NCI-H1436 treated with DMSO at 0.1 percent for 48 hours (cell line): ENCODE measurements around the gene DCLK1.
"Not testable (repeated sequence)": the region's sequence is repeated elsewhere in the genome, so short reads cannot be mapped to it uniquely, and the experiment has no call there.

Experiments
- DNase-seq: peaks from one replicate; lab custom pipeline; 2025; lab: John Stamatoyannopoulos, UW

DCLK1 gene

DNA sequence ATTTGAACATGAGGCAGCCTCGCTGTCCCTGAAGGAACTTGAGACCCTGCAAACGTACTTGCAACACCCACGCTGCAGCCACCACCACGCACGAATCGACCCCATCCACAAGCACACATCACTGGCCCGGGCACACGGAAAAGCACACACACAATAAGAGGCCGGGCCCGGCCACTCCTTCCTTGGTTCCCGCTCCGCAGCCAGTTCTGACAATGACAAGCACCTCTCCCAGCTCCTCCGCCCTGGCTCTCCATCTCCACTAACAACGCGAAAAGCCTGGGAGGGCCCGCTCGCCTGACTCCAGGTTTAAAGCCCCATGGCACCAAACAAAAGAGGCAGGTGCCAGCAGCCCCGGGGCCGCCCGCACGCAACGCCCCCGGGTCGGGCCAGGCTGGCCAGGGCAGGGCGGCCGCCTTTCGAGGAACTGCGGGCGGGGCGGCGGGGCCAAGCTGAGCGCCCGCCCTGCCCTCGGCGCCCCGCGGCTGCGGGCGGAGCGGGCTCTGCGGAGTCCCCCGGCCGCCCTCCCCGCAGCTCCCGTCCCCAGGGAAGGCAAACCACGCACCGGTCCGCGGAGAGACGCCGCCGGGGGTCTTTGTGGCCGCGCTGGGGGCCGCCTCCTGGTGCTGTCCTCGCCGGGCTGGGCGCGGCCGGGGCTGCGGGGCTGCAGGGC is 495 bp downstream of the DCLK1 start:
- no peak for DNase-seq

DNA sequence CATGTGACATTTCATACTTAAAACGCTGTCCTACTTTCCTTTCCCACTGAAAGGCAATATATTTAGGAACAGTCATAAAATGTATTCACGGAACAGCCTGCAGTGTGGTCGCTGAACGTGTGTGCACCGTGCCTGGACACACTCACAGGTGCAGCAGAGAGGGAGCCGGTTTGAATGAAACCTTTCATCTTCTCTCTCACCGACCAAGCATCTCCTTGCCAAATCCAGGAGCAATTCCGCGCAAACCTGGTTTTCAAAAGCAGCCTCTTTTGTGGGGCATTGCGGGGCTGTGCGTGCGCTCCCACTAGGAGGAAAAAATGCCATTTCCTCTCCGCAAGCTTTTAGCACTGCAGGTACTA is 1.0 kb downstream of the DCLK1 start:
- DNase-seq, result no peak

DNA sequence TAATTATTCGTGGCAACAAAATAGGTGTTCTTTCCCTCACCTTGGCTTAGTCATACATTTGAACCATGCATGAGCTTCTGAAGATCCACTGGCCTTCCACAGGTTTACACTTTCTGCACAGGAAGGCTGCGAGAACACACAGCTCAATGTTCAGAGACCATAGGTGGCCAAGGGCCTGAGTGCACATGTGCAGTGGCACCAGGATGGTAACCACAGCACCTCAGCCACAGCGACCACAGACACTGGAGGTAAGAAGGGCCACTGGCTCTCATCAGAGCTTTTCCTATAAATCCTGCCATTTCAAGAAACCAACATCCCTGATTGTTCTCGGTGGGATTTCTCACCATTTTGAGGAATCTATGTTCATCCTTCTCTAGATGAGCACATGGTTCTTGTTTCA is 1.6 kb downstream of the DCLK1 start:
- DNase-seq, result no peak

DNA sequence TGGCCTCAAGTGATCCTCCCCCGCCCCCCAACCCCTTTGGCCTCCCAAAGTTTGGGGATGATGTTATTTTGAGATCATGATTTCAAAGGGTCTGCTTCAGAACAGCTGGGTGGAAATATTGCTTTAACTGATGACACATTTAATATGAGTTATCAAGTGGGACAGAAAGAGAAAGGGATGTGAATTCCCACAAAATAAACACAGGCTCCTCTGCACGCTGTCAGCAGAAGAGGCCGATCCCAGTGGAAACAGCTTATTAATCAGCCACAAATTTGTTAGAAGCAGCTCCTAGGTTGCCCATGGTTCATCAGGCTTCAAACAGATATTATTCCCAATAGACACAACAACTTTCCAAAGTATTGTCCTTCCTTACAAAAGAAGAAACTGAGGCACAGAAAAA is 4.7 kb downstream of the DCLK1 start:
- DNase-seq, result no peak

- no peak for DNase-seq
Observed at GRCh38 chr13:36125841-36126240, 5.3 kb downstream of the DCLK1 start.

- DNase-seq, result no peak
Observed at GRCh38 chr13:36124236-36124822, 6.9 kb downstream of the DCLK1 start.

DNA sequence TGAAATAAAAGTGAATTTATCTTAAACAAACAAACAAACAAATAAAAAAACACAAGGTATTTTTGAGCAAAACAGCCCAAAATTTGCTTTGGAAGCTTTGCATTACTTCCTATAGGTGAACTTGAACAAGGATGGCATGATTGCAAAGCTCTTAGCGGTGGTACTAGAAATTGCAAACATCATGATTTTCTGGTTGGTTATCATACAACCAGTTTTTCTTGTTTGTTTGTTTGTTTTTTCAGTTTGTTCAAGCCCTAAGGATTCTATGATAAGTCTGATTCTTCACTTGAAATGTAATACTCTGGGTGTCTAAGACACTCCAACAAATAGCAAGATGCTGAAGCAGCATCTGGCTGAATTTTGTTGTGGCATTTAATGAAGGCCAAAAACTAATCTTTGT is 15.9 kb downstream of the DCLK1 start:
- no peak for DNase-seq

- no peak for DNase-seq
Observed at GRCh38 chr13:36114233-36114632, 16.9 kb downstream of the DCLK1 start.

DNA sequence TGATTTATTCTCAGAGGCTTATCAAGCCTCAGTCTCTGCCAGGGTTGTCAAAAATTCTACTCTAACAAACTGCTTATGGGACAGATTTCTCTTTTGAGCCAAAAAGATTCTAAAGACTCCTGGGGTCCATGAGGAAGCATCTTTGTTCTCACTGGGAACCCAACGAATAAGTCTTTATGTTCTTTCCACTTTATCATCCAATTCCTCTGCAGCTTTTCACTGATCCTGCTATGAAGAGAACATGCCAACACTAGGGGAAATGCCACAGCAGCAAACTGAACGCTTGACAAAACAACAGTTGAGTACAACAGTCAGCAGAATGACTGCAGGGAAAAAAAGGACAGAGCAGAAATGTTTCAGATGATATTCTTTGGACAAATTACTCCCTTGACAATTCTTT is 22.2 kb downstream of the DCLK1 start:
- no peak for DNase-seq

GRCh38 chr13:36108342-36108741 is 22.8 kb downstream of the DCLK1 start:
- DNase-seq, result no peak

- DNase-seq, result no peak
Observed at GRCh38 chr13:36107521-36107920, 23.7 kb downstream of the DCLK1 start.

GRCh38 chr13:36105726-36106125 is 25.5 kb downstream of the DCLK1 start:
- no peak for DNase-seq

DNA sequence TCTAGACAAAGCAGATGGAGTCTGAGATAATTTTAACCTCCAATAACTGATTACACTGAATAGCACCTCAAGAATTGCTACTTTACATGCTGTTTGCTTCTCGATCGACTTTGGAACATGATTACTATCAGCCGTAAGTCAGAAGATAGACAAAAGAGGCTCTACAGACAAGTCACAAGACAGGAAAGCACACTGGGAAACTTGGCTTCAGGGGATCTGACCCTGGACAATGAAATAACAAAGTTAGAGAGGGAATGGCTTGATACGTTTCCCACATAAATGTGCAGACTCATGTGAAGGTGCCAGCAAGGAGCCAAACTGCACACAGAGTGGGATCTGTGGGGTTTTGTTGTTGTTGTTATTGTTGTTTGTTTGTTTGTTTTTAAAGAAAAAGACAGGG is 28.5 kb downstream of the DCLK1 start:
- DNase-seq, result no peak

GRCh38 chr13:36101907-36102306 is 29.3 kb downstream of the DCLK1 start:
- not testable (repeated sequence) for DNase-seq

DNA sequence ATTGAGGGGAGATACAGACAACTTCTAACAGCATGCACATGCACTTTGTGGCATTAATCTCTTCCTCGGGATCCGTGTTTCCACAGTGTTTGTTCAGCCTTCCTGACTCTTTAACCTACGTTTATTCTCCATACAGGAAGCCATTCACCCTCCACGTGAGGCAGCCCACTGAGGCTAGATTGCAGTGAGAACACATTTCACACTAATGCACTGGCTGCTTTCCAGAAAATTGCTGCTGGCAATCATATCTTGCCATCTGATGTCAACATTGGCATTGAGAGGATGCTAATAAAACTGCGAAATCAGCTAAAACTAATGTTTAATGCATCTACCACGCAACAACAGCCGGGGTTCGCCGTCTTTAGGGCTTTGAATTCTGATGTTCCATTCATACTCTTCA is 30.0 kb downstream of the DCLK1 start:
- DNase-seq, result no peak

DNA sequence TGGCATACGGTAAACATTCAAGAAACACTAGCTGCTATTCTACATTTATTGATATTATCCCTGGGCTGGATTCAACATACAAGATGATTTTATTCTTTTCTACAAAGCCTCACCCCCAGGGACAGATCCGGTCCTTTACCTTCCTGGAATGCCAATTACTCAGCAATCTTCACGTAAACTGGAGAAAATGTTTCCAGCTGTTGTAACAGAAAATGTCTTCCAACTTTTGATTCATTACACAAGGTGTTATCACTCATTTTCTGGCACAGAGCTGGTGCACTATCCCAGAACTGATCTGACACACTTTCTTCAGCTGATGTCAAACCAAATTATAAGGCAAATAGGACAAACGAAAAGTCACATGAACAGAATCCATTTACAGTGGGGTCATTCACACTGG is 33.1 kb downstream of the DCLK1 start:
- no peak for DNase-seq

DNA sequence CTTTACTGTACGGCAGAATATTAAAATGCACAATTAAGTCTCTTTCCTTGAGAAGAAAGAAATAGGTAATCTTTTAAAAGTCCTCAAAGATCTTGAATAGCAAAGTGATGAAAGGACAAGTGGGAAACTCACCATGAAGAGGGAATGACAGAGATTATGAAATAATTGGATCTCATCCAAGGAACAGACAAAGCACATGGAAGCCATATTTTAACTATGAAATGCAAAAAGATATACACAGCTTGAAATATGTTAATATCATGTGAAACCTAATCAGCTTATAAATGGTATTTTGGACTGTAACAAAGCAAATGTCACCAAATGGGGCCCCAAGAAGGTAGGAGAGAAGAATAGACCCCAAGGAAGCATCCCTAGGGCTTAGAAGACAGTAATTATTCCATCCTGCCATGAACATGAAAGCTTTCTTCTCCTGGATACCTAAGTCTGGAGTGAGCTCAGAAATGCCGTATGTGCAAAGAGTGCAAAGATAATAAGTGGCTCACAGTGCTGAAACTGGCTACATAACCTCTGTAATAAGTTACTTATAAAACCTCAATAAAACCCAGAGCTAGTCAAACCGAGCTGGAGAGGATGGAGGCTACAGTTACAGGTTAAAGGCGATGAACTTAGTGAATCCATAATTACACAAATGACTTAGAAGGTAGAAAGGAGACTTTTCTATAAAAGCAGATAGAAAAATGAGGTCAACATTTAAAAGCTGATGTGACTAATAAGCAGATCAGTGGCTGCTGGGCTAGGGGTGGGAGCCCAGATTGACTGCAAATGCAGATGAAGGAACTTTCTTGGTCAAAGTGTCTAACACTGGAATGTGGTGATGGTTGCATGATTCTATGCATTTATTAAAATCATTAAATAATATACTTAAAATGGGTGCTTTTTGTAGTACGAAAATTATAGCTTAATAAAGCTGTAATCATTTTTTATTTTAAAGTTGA is 34.4 kb downstream of the DCLK1 start:
- DNase-seq, result no peak

- no peak for DNase-seq
Observed at GRCh38 chr13:36094478-36094877, 36.7 kb downstream of the DCLK1 start.

DNA sequence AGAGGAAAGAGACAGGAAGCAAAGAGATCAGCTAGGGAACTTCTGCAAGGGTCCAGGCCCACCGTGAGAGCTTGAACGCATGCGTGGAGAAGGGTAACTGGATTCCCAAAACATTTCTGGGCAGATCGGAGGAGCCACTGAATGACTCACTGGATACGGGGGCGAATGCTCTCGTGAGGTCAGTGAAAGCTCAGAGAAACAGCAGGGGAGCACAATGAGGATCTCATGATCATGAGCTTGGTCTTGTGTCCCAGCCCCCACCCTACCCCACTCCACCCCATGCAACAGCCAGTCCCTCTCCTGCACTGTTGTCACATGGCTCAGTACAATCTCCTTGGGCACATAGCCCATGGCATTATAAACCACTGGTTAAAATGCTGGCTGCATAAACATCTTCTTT is 40.6 kb downstream of the DCLK1 start:
- DNase-seq, result no peak

- DNase-seq, result no peak
Observed at GRCh38 chr13:36089130-36089647, 42.0 kb downstream of the DCLK1 start.

DNA sequence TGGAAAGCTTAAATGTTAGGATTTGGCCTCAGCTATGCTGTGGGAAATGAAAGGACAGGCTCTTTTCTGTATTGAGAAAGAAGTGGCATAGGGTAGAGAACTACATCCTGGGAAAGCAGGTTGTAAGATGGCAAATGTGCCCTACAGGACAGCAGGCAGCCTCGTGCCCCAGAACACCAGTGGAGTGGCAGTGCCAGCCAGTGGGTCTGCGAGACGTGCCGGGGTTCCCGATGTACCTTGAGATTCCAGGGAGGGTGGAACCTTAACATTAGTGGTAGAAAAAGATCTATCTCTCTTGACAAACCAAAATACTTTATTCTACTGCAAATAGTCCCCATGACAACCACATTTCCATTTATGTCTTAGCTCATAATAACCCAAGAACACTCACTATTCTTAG is 42.7 kb downstream of the DCLK1 start:
- no peak for DNase-seq

- no peak for DNase-seq
Observed at GRCh38 chr13:36088001-36088400, 43.2 kb downstream of the DCLK1 start.

- no peak for DNase-seq
Observed at GRCh38 chr13:36086117-36086516, 45.1 kb downstream of the DCLK1 start.
